A549 (cell line): Measurements from ENCODE around the gene TRIOBP.

Source experiments
- RFX5 ChIP-seq: fragments of 450-650 bp; IDR thresholded peaks from 2 replicates; pipeline ENCODE4 v1.7.1; 2014; ENCODE audit warnings: antibody characterized with exemption, mild to moderate bottlenecking, moderate library complexity
- TF ChIP-seq, protein P1 (sequence below): fragments of >200 bp; sonication (Bioruptor Twin); formaldehyde crosslinking; IDR thresholded peaks from 3 replicates; pipeline ENCODE4 v1.5.1; 2016

DNA sequence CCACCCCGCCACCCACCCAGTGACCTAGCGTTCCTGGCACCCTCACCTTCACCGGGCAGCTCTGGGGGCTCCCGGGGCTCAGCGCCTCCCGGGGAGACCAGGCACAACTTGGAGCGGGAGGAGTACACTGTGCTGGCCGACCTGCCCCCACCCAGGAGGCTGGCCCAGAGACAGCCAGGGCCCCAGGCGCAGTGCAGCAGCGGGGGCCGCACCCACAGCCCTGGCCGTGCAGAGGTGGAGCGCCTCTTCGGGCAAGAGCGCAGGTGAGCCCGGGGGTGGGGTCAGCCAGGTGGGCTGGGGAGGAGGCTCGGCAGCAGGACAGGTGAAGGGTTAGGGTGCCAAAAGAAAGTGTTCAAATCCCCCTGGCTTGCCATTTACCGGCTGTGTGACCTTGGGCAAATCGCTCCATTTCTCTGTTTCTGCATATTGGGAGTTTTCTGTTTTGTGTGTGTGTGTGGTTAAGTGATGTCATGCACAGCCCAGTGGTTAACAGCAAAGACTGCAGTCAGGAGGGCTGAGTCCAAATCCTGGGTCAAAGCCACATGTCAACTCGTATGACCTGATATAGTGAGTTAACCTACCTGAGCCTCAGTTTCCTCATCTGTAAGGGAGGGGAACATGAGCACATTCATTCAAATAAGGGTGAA, 29.5 kb downstream of the TRIOBP start:
- TF ChIP-seq, protein P1, sequence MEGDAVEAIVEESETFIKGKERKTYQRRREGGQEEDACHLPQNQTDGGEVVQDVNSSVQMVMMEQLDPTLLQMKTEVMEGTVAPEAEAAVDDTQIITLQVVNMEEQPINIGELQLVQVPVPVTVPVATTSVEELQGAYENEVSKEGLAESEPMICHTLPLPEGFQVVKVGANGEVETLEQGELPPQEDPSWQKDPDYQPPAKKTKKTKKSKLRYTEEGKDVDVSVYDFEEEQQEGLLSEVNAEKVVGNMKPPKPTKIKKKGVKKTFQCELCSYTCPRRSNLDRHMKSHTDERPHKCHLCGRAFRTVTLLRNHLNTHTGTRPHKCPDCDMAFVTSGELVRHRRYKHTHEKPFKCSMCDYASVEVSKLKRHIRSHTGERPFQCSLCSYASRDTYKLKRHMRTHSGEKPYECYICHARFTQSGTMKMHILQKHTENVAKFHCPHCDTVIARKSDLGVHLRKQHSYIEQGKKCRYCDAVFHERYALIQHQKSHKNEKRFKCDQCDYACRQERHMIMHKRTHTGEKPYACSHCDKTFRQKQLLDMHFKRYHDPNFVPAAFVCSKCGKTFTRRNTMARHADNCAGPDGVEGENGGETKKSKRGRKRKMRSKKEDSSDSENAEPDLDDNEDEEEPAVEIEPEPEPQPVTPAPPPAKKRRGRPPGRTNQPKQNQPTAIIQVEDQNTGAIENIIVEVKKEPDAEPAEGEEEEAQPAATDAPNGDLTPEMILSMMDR = no peak
- TF ChIP-seq RFX5 = no peak
